Transverse colon (tissue), 3 donors: ENCODE results near the gene IFT122.
"Not testable (repeated sequence)": the region's sequence is repeated elsewhere in the genome, so short reads cannot be mapped to it uniquely, and the experiment has no call there.

Experiments
- EP300 ChIP-seq: sonication (generic); formaldehyde crosslinking; IDR thresholded peaks from one replicate; pipeline ENCODE4 v1.6.1; 2017; ENCODE audit warnings: antibody characterized with exemption, low read depth
- POLR2A ChIP-seq: fragments of 450-650 bp; IDR thresholded peaks from one replicate; pipeline ENCODE4 v1.6.1; 2016; ENCODE audit warnings: antibody characterized with exemption, mild to moderate bottlenecking, moderate library complexity
- TF ChIP-seq, protein P1 (sequence below), 5 experiments: fragments of 200-600 bp in 3 of 5; fragments of 450-650 bp in 2 of 5; sonication (generic) in 3 of 5; IDR thresholded peaks; 1 replicate in 2 of 5; 2 replicates in 3 of 5; pipeline ENCODE4 v1.5.1; 2016 to 2017; ENCODE audit warnings: antibody characterized with exemption in 5 of 5, inconsistent platforms in 3 of 5, mild to moderate bottlenecking in 2 of 5, moderate library complexity in 1 of 5

GRCh38 chr3:129515108-129515820 lies 75.2 kb downstream of the IFT122 start:
- TF ChIP-seq POLR2A, EP300: not testable (repeated sequence)
- TF ChIP-seq, protein P1, sequence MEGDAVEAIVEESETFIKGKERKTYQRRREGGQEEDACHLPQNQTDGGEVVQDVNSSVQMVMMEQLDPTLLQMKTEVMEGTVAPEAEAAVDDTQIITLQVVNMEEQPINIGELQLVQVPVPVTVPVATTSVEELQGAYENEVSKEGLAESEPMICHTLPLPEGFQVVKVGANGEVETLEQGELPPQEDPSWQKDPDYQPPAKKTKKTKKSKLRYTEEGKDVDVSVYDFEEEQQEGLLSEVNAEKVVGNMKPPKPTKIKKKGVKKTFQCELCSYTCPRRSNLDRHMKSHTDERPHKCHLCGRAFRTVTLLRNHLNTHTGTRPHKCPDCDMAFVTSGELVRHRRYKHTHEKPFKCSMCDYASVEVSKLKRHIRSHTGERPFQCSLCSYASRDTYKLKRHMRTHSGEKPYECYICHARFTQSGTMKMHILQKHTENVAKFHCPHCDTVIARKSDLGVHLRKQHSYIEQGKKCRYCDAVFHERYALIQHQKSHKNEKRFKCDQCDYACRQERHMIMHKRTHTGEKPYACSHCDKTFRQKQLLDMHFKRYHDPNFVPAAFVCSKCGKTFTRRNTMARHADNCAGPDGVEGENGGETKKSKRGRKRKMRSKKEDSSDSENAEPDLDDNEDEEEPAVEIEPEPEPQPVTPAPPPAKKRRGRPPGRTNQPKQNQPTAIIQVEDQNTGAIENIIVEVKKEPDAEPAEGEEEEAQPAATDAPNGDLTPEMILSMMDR (IDR thresholded peaks at IDR 0.05), result not testable (repeated sequence)
